ENCODE results near the gene IL9.

IL9 gene

GRCh38 chr5:135874461-135874860 is 21.2 kb downstream of the IL9 start:
- TF ChIP-seq CTCF (IDR thresholded peaks at IDR 0.05; ENCODE audit: low read length, missing control alignments): no peak
- DNase-seq (ENCODE audit: low read depth): no peak
- H3K4me3 ChIP-seq (replicated peaks; ENCODE audit: low read depth, low read length): no peak overlapping the region

GRCh38 chr5:135873831-135874230 is 21.8 kb downstream of the IL9 start:
- no peak for DNase-seq (ENCODE audit: low read depth)
- H3K4me3 ChIP-seq (replicated peaks; ENCODE audit: low read depth, low read length): no peak overlapping the region
- TF ChIP-seq CTCF (IDR thresholded peaks at IDR 0.05; ENCODE audit: low read length, missing control alignments): no peak

GRCh38 chr5:135871268-135871915 is 24.2 kb downstream of the IL9 start:
- no peak overlapping the region for H3K4me3 ChIP-seq (replicated peaks; ENCODE audit: low read depth, low read length)
- DNase-seq (ENCODE audit: low read depth): no peak
- no peak for TF ChIP-seq CTCF (IDR thresholded peaks at IDR 0.05; ENCODE audit: low read length, missing control alignments)

- no peak for TF ChIP-seq CTCF (IDR thresholded peaks at IDR 0.05; ENCODE audit: low read length, missing control alignments)
- H3K4me3 ChIP-seq (replicated peaks; ENCODE audit: low read depth, low read length): no peak overlapping the region
- no peak for DNase-seq (ENCODE audit: low read depth)
These were observed 25.7 kb downstream of the IL9 start for GRCh38 chr5:135869935-135870334.

GRCh38 chr5:135869276-135869675 is 26.4 kb downstream of the IL9 start:
- no peak for DNase-seq (ENCODE audit: low read depth)
- no peak overlapping the region for H3K4me3 ChIP-seq (replicated peaks; ENCODE audit: low read depth, low read length)
- TF ChIP-seq CTCF (IDR thresholded peaks at IDR 0.05; ENCODE audit: low read length, missing control alignments): no peak

- no peak for DNase-seq (ENCODE audit: low read depth)
- TF ChIP-seq CTCF (IDR thresholded peaks at IDR 0.05; ENCODE audit: low read length, missing control alignments): no peak
- no peak overlapping the region for H3K4me3 ChIP-seq (replicated peaks; ENCODE audit: low read depth, low read length)
These were observed 27.0 kb downstream of the IL9 start for GRCh38 chr5:135868681-135869080.

- TF ChIP-seq CTCF (IDR thresholded peaks at IDR 0.05; ENCODE audit: low read length, missing control alignments): no peak
- DNase-seq (ENCODE audit: low read depth): no peak
- H3K4me3 ChIP-seq (replicated peaks; ENCODE audit: low read depth, low read length): no peak overlapping the region
These were observed 28.0 kb downstream of the IL9 start for GRCh38 chr5:135867599-135867998.

All from fibroblast of pulmonary artery (primary cell).